HCT116 (cell line): ENCODE results near the gene KLF6. TPM values are rescaled to one million over a fixed set of nuclear protein-coding genes. Genes with fewer than 3 reads are reported as not detected.

Experiments used
- ATAC-seq: fragments of 200-7000 bp; cut with Tn5 transposase; 2 replicates; pipeline ENCODE4 v1.9.1; 2020; ENCODE audit warnings: mild to moderate bottlenecking, moderate library complexity
- BruUV-seq: library from RNA; stranded (reverse); fragments of 400-500 nt; replicated peaks from 2 replicates; lab custom pipeline; 2021; lab: Mats Ljungman, UMichigan
- CTCF ChIA-PET: fragments of 300-600 bp; sonication (Branson Sonifier 250); formaldehyde crosslinking; loops from one replicate; lab custom pipeline; 2021; ENCODE audit warnings: antibody characterized with exemption; lab: Charles Lee
- POLR2A ChIA-PET: fragments of 300-600, 350-600 bp; sonication (Branson Sonifier 250); formaldehyde crosslinking; loops from one replicate; lab custom pipeline; 2021; ENCODE audit warnings: antibody characterized with exemption; lab: Charles Lee
- RAD21 ChIA-PET, 2 experiments: fragments of 300-600 bp; sonication (Branson Sonifier 250); formaldehyde crosslinking; loops; one replicate each; lab custom pipeline; 2023; ENCODE audit warnings: low total read pairs in 2 of 2; ENCODE audit not compliant: uncharacterized antibody in 2 of 2, unreplicated experiment in 2 of 2, low non-redundant PET in 1 of 2; lab: Charles Lee
- DNase-seq: peaks from one replicate; pipeline ENCODE4 v3.0.0-alpha.2; 2010; ENCODE audit warnings: low read depth, low spot score
- H2AFZ ChIP-seq: fragments of 200-600 bp; shearing (Covaris generic), sonication (generic); 2 replicates; pipeline ENCODE4 v1.6.1; 2017; ENCODE audit warnings: low read depth, mixed run types, mixed read lengths, antibody characterized with exemption, low read length; ENCODE audit not compliant: poor library complexity, severe bottlenecking
- H3K27ac ChIP-seq: 2 replicates; pipeline ENCODE4 v1.5.1; 2012; ENCODE audit warnings: low read depth, low read length
- H3K27me3 ChIP-seq: fragments of 200-600 bp; sonication (generic); 2 replicates; pipeline ENCODE4 v1.6.1; 2016; ENCODE audit warnings: mixed run types, low read length, mixed read lengths; ENCODE audit not compliant: insufficient read depth
- H3K36me3 ChIP-seq, 2 experiments: fragments of 200-500 bp in 1 of 2; fragments of 200-600 bp in 1 of 2; sonication (Bioruptor generic) in 1 of 2; sonication (generic) in 1 of 2; 2 replicates each; pipeline versions ENCODE4 v1.5.1 to v1.6.1; 2014 to 2016; ENCODE audit warnings: low read length in 2 of 2, inconsistent platforms in 1 of 2, mixed read lengths in 1 of 2, mixed run types in 1 of 2; ENCODE audit not compliant: insufficient read depth in 2 of 2, control insufficient read depth in 1 of 2
- H3K4me1 ChIP-seq, 2 experiments: fragments of 200-600 bp in 1 of 2; sonication (generic) in 1 of 2; 2 replicates each; pipeline versions ENCODE4 v1.5.1 to v1.6.1; 2012 to 2017; ENCODE audit warnings: low read length in 2 of 2, inconsistent platforms in 1 of 2, mild to moderate bottlenecking in 1 of 2, mixed read lengths in 1 of 2, mixed run types in 1 of 2, moderate library complexity in 1 of 2; ENCODE audit not compliant: insufficient read depth in 2 of 2, control insufficient read depth in 1 of 2
- H3K4me2 ChIP-seq: fragments of 200-600 bp; sonication (generic); 2 replicates; pipeline ENCODE4 v1.6.1; 2017; ENCODE audit warnings: mixed run types, low read length, mixed read lengths
- H3K4me3 ChIP-seq, 2 experiments: fragments of 200-600 bp in 1 of 2; sonication (generic) in 1 of 2; replicated peaks in 1 of 2; 2 replicates each; pipeline ENCODE4 v1.5.1; 2011 to 2016; ENCODE audit warnings: low read length in 2 of 2, control low read depth in 1 of 2, low read depth in 1 of 2, mild to moderate bottlenecking in 1 of 2, mixed read lengths in 1 of 2, mixed run types in 1 of 2
- H3K79me2 ChIP-seq: fragments of 200-600 bp; sonication (generic); 2 replicates; pipeline ENCODE4 v1.6.1; 2017; ENCODE audit warnings: mild to moderate bottlenecking, mixed run types, low read length, moderate library complexity, mixed read lengths; ENCODE audit not compliant: insufficient read depth
- H3K9ac ChIP-seq: fragments of 200-600 bp; sonication (generic); 2 replicates; pipeline ENCODE4 v1.6.1; 2016; ENCODE audit warnings: low read length, mixed read lengths
- H3K9me2 ChIP-seq: fragments of 200-600 bp; sonication (generic), shearing (Covaris generic); 2 replicates; pipeline ENCODE4 v1.6.1; 2017; ENCODE audit warnings: mixed run types, mild to moderate bottlenecking, moderate library complexity; ENCODE audit not compliant: insufficient read depth
- H3K9me3 ChIP-seq, 2 experiments: fragments of 200-500 bp in 1 of 2; fragments of 200-600 bp in 1 of 2; sonication (Bioruptor generic) in 1 of 2; sonication (generic) in 1 of 2; 2 replicates each; pipeline ENCODE4 v1.6.1; 2014 to 2017; ENCODE audit warnings: low read length in 2 of 2, mixed read lengths in 2 of 2, inconsistent platforms in 1 of 2, low read depth in 1 of 2, mild to moderate bottlenecking in 1 of 2, mixed run types in 1 of 2, moderate library complexity in 1 of 2; ENCODE audit not compliant: control insufficient read depth in 1 of 2, insufficient read depth in 1 of 2
- H4K20me1 ChIP-seq: fragments of 200-600 bp; sonication (generic), shearing (Covaris generic); 2 replicates; pipeline ENCODE4 v1.6.1; 2017; ENCODE audit warnings: mixed run types, mild to moderate bottlenecking, moderate library complexity; ENCODE audit not compliant: insufficient read depth
- CBX3 ChIP-seq: IDR thresholded peaks from 2 replicates; pipeline ENCODE4 v1.6.1; 2012; ENCODE audit warnings: low read depth
- CTCF ChIP-seq, 3 experiments: fragments of 200-600 bp in 1 of 3; sonication (generic) in 1 of 3; IDR thresholded peaks in 2 of 3; conservative IDR thresholded peaks in 1 of 3; 2 replicates each; pipeline ENCODE4 v1.5.1; 2012 to 2017; ENCODE audit warnings: low read depth in 2 of 3, low read length in 2 of 3, antibody characterized with exemption in 1 of 3, borderline replicate concordance in 1 of 3, control low read depth in 1 of 3, mild to moderate bottlenecking in 1 of 3, mixed read lengths in 1 of 3, mixed run types in 1 of 3, moderate library complexity in 1 of 3; ENCODE audit not compliant: insufficient read depth in 1 of 3
- EGR1 ChIP-seq: IDR thresholded peaks from 2 replicates; pipeline ENCODE4 v1.6.1; 2012; ENCODE audit warnings: low read depth
- ELF1 ChIP-seq: IDR thresholded peaks from 2 replicates; pipeline ENCODE4 v1.6.1; 2012; ENCODE audit warnings: low read depth, borderline replicate concordance
- EZH2 ChIP-seq: fragments of 200-600 bp; sonication (generic); IDR thresholded peaks from 2 replicates; pipeline ENCODE4 v1.6.1; 2017; ENCODE audit warnings: antibody characterized with exemption, mixed run types
- FOSL1 ChIP-seq: IDR thresholded peaks from 2 replicates; pipeline ENCODE4 v1.6.1; 2012; ENCODE audit warnings: low read depth
- JUND ChIP-seq: IDR thresholded peaks from 2 replicates; pipeline ENCODE4 v1.6.1; 2012
- POLR2AphosphoS5 ChIP-seq: IDR thresholded peaks from 2 replicates; pipeline ENCODE4 v1.6.1; 2011; ENCODE audit warnings: mild to moderate bottlenecking, low read depth, low read length, moderate library complexity
- REST ChIP-seq: IDR thresholded peaks from 2 replicates; pipeline ENCODE4 v1.6.1; 2012; ENCODE audit warnings: low read depth
- SP1 ChIP-seq: IDR thresholded peaks from 2 replicates; pipeline ENCODE4 v1.6.1; 2012; ENCODE audit warnings: low read depth
- SRF ChIP-seq: IDR thresholded peaks from 2 replicates; pipeline ENCODE4 v1.6.1; 2012; ENCODE audit warnings: low read depth
- ZNF274 ChIP-seq: fragments of 200-500 bp; sonication (Bioruptor generic); IDR thresholded peaks from 2 replicates; pipeline ENCODE4 v1.6.1; 2014; ENCODE audit warnings: mild to moderate bottlenecking, low read depth, low read length, inconsistent platforms
- intact Hi-C: fragments of 100-400 bp; cut with micrococcal nuclease; formaldehyde crosslinking; loops from 2 replicates; pipeline ENCODE4 v1.10.0; 2022
- total RNA-seq: library from RNA; stranded (reverse); gene quantifications from one replicate; pipeline ENCODE4 v1.2.1, GENCODE V29; 2021; ENCODE audit not compliant: unreplicated experiment

The KLF6 gene
- total RNA-seq, 1 experiment from 2014 or later, result 82.2 TPM

GRCh38 chr10:3777981-3778691 lies 6.9 kb downstream of the KLF6 start (continued):
- TF ChIP-seq EGR1 (no peak), EZH2 (no peak), CBX3 (no peak), REST (no peak), SP1 (no peak), POLR2AphosphoS5 (no peak), JUND (no peak)
- TF ChIP-seq, all 23 proteins: peak for 0

GRCh38 chr10:3776796-3777571 lies 8.0 kb downstream of the KLF6 start:
- BruUV-seq, result no TSS peak
- DNase-seq (peak; percentile 59), ATAC-seq (peak; percentile 28; the same call in 1 of the 2 replicates)
- Histone ChIP-seq H3K4me3 (no peak overlapping the region), H3K79me2 (peaks cover 47% of the 10 kb centered on the region), H3K9ac (no peak overlapping the region), H3K9me3 (no peaks in the 10 kb centered on the region), H3K27me3 (no peaks in the 10 kb centered on the region), H3K27ac (peak overlapping the region; percentile 56), H2AFZ (no peak overlapping the region), H3K4me2 (peak overlapping the region; percentile 59), H3K9me2 (no peaks in the 10 kb centered on the region), H3K36me3 (peaks cover 43 to 44% of the 10 kb centered on the region in 2 experiments), H4K20me1 (peaks cover 26% of the 10 kb centered on the region; the same call in 1 of the 2 replicates), H3K4me1 (peaks cover 63 to 74% of the 10 kb centered on the region in 2 experiments)
- RAD21 ChIA-PET, result no interaction called here
- POLR2A ChIA-PET, result interaction anchor here (0.5 to 1.3 kb wide), 5 partner anchors 9 to 577 kb away, joined by 3 to 16 read pairs (median 4); partner anchors contain the start of gene KLF6
- CTCF ChIA-PET, result interaction anchor here (0.6 to 1.2 kb wide), 4 partner anchors 324 to 579 kb away, joined by 3 read pairs; no protein-coding TSS in a partner anchor
- intact Hi-C loops, result loop anchor here (5.0 kb wide), 1 partner anchor 540 kb away; no protein-coding TSS in a partner anchor
- no peak; the same call in 1 of the 2 replicates for TF ChIP-seq ELF1
- TF ChIP-seq EGR1, result no peak
- TF ChIP-seq ZNF274, result no peak
- TF ChIP-seq SRF, result peak; percentile 25; the same call in 1 of the 2 replicates
- TF ChIP-seq EZH2, result no peak
- 0 out of 2 replicates have a peak, but pooled peaks have one; percentile 53 for TF ChIP-seq CBX3
- no peak for TF ChIP-seq CTCF (IDR thresholded peaks at IDR 0.05 in 2 of 3, conservative IDR thresholded peaks at IDR 0.05 in 1 of 3; ENCODE audit: borderline replicate concordance in 1 of 3, insufficient read depth in 1 of 3, low read depth in 2 of 3, low read length in 2 of 3)
- TF ChIP-seq REST, result no peak
- TF ChIP-seq POLR2AphosphoS5, result peak; percentile 48; the same call in 1 of the 2 replicates
- peak; percentile 65 for TF ChIP-seq FOSL1
